Keratinocyte (primary cell): ENCODE measurements around the gene GCNT2. TPM values are rescaled to one million over a fixed set of nuclear protein-coding genes. Genes with fewer than 3 reads are reported as not detected.

Experiments
- DNase-seq: peaks from one replicate; pipeline ENCODE4 v3.0.0-alpha.2; 2011; ENCODE audit warnings: low read depth, missing footprints, low spot score
- FAIRE-seq: peaks from 2 replicates; lab custom pipeline; 2011; peaks lifted over from hg19 to GRCh38; lab: Jason Lieb, UNC
- H2AFZ ChIP-seq: 2 replicates; pipeline ENCODE4 v1.6.0; 2012; ENCODE audit warnings: low read length, control low read depth, inconsistent platforms; ENCODE audit not compliant: control insufficient read depth
- H3K27ac ChIP-seq: 2 replicates; pipeline ENCODE4 v1.5.1; 2011; ENCODE audit warnings: low read length; ENCODE audit not compliant: control insufficient read depth, insufficient read depth
- H3K27me3 ChIP-seq: 3 replicates; pipeline ENCODE4 v1.6.0; 2011; ENCODE audit warnings: low read length; ENCODE audit not compliant: control insufficient read depth, insufficient read depth; ENCODE audit errors: extremely low read depth
- H3K36me3 ChIP-seq, 2 experiments: 2 replicates in 1 of 2; 3 replicates in 1 of 2; pipeline ENCODE4 v1.5.1; 2011; ENCODE audit warnings: low read length in 2 of 2, mild to moderate bottlenecking in 1 of 2; ENCODE audit not compliant: control insufficient read depth in 2 of 2, insufficient read depth in 2 of 2; ENCODE audit errors: extremely low read depth in 1 of 2
- H3K4me1 ChIP-seq: 3 replicates; pipeline ENCODE4 v1.5.1; 2011; ENCODE audit warnings: low read length; ENCODE audit not compliant: control insufficient read depth, insufficient read depth; ENCODE audit errors: extremely low read depth
- H3K4me2 ChIP-seq: 3 replicates; pipeline ENCODE4 v1.6.0; 2011; ENCODE audit warnings: low read depth, low read length; ENCODE audit not compliant: control insufficient read depth, insufficient read depth; ENCODE audit errors: extremely low read depth
- H3K4me3 ChIP-seq, 3 experiments: fragments of 200-600 bp in 1 of 3; sonication (generic) in 1 of 3; 2 replicates in 2 of 3; 3 replicates in 1 of 3; pipeline ENCODE4 v1.5.1; 2011 to 2016; ENCODE audit warnings: low read length in 3 of 3, mild to moderate bottlenecking in 3 of 3, control low read depth in 2 of 3, inconsistent platforms in 1 of 3, low read depth in 1 of 3, mixed read lengths in 1 of 3, mixed run types in 1 of 3, moderate library complexity in 1 of 3; ENCODE audit not compliant: control insufficient read depth in 2 of 3, insufficient read depth in 2 of 3; ENCODE audit errors: extremely low read depth in 1 of 3
- H3K79me2 ChIP-seq: 2 replicates; pipeline ENCODE4 v1.6.0; 2012; ENCODE audit warnings: low read length; ENCODE audit not compliant: control insufficient read depth, insufficient read depth
- H3K9ac ChIP-seq: 3 replicates; pipeline ENCODE4 v1.6.0; 2011; ENCODE audit warnings: low read length; ENCODE audit not compliant: control insufficient read depth, insufficient read depth; ENCODE audit errors: extremely low read depth
- H3K9me1 ChIP-seq: 3 replicates; pipeline ENCODE4 v1.6.0; 2011; ENCODE audit warnings: low read length; ENCODE audit not compliant: control insufficient read depth, insufficient read depth; ENCODE audit errors: extremely low read depth
- H3K9me3 ChIP-seq: 2 replicates; pipeline ENCODE4 v1.5.1; 2012; ENCODE audit warnings: low read depth, low read length; ENCODE audit not compliant: control insufficient read depth
- H4K20me1 ChIP-seq: 3 replicates; pipeline ENCODE4 v1.6.0; 2011; ENCODE audit warnings: low read length; ENCODE audit not compliant: control insufficient read depth, insufficient read depth; ENCODE audit errors: extremely low read depth
- EZH2 ChIP-seq: IDR thresholded peaks from one replicate; pipeline ENCODE4 v1.6.1; 2012; ENCODE audit warnings: inconsistent platforms, mild to moderate bottlenecking, low read length, moderate library complexity
- dilution Hi-C: fragments of 300-500 bp; cut with MboI; formaldehyde crosslinking; loops from one replicate; pipeline ENCODE4 v1.7.0; 2020; ENCODE audit warnings: low sequenced_read_pairs; ENCODE audit not compliant: extremely low pct_ligation_motif_present
- polyA plus RNA-seq, 5 experiments: library from polyadenylated mRNA; depleted of rRNA in 3 of 5; stranded (reverse) in 3 of 5; stranded (forward) in 1 of 5; unstranded in 1 of 5; fragments of >200 nt; gene quantifications; 1 replicate in 1 of 5; 2 replicates in 3 of 5; 3 replicates in 1 of 5; pipeline versions ENCODE4 v1.2.1 to v1.2.3, GENCODE V29; 2011 to 2012; ENCODE audit warnings: missing spikeins in 2 of 5, low read depth in 1 of 5, low replicate concordance in 1 of 5
- TF ChIP-seq, protein P1 (sequence below), 3 experiments: IDR thresholded peaks in 1 of 3; conservative IDR thresholded peaks in 1 of 3; optimal IDR thresholded peaks in 1 of 3; 2 replicates in 2 of 3; 3 replicates in 1 of 3; pipeline versions ENCODE3 to v1.5.1; 2011; ENCODE audit warnings: low read length in 3 of 3, mild to moderate bottlenecking in 3 of 3, moderate library complexity in 2 of 3, control low read depth in 1 of 3, inconsistent platforms in 1 of 3; ENCODE audit not compliant: insufficient read depth in 2 of 3; ENCODE audit errors: extremely low read depth in 1 of 3

GCNT2 gene
- polyA plus RNA-seq, 1 donor (not counting 4 experiments of a cell fraction or from before 2014, with no cell fraction given), result 7.3 TPM

DNA sequence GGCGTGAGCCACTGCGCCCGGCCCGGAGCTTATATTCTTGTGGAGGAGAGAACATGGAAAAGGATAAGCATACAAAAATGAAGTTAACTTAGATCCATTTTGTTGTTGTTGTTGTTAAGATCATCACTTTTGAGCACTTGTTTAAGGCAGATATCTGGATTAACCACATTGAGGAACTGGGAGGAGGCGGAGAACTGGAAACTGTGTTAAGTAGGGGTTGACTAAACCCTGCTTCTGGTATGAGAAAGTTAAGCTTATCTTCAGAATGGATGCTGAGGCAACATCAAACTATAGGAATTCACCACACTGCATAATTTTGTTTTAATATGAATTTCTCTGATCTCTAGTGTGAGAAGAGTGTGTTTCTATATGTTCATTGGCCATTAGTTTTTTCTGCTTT lies 57.6 kb downstream of the GCNT2 start:
- no peaks in the 10 kb centered on the region for H3K27me3 ChIP-seq
- no peak overlapping the region for H3K9ac ChIP-seq
- H3K36me3 ChIP-seq, result peaks cover 0 to 1% of the 10 kb centered on the region in 2 experiments
- DNase-seq (no peak), FAIRE-seq (no peak)
- TF ChIP-seq, protein P1, sequence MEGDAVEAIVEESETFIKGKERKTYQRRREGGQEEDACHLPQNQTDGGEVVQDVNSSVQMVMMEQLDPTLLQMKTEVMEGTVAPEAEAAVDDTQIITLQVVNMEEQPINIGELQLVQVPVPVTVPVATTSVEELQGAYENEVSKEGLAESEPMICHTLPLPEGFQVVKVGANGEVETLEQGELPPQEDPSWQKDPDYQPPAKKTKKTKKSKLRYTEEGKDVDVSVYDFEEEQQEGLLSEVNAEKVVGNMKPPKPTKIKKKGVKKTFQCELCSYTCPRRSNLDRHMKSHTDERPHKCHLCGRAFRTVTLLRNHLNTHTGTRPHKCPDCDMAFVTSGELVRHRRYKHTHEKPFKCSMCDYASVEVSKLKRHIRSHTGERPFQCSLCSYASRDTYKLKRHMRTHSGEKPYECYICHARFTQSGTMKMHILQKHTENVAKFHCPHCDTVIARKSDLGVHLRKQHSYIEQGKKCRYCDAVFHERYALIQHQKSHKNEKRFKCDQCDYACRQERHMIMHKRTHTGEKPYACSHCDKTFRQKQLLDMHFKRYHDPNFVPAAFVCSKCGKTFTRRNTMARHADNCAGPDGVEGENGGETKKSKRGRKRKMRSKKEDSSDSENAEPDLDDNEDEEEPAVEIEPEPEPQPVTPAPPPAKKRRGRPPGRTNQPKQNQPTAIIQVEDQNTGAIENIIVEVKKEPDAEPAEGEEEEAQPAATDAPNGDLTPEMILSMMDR (optimal IDR thresholded peaks at IDR 0.05 in 1 of 3, IDR thresholded peaks at IDR 0.05 in 1 of 3, conservative IDR thresholded peaks at IDR 0.05 in 1 of 3; ENCODE audit: extremely low read depth in 1 of 3, insufficient read depth in 2 of 3, low read length in 3 of 3), result no peak
- no peak for TF ChIP-seq EZH2
- H3K79me2 ChIP-seq, result no peaks in the 10 kb centered on the region
- no peak overlapping the region for H2AFZ ChIP-seq
- no peaks in the 10 kb centered on the region for H3K9me1 ChIP-seq
- no peak overlapping the region for H3K27ac ChIP-seq
- no peak overlapping the region for H3K4me3 ChIP-seq
- dilution Hi-C loops, result no loop called here
- no peaks in the 10 kb centered on the region for H4K20me1 ChIP-seq
- peaks cover 11% of the 10 kb centered on the region for H3K4me1 ChIP-seq
- no peak overlapping the region for H3K4me2 ChIP-seq
- no peaks in the 10 kb centered on the region for H3K9me3 ChIP-seq

DNA sequence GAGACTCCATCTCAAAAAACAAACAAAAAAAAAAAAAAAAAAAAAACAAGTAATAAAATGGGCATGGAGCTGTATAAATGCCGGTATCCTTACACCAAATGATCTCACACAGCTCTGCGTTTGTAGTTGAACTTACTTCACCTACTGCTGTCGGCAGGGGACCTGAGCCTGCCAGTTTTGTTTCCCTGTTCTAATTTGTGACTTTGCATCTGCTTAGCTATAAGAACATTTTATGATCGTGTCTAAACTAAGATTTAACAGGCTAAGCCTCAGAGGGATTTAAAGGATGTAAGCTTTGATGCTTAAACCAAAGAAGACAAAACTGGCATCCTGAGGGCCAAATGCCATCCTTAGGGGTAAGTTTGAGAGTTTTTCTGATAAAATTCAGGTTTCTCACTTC lies 58.7 kb downstream of the GCNT2 start:
- dilution Hi-C loops, result no loop called here
- FAIRE-seq, result no peak
- Histone ChIP-seq H3K9ac (no peak overlapping the region), H4K20me1 (no peaks in the 10 kb centered on the region), H3K4me3 (no peak overlapping the region), H3K27ac (no peak overlapping the region), H3K4me2 (no peak overlapping the region), H3K36me3 (peaks cover 0 to 1% of the 10 kb centered on the region in 2 experiments), H3K27me3 (no peaks in the 10 kb centered on the region), H3K79me2 (no peaks in the 10 kb centered on the region), H3K4me1 (peaks cover 12% of the 10 kb centered on the region), H3K9me3 (no peaks in the 10 kb centered on the region), H3K9me1 (no peaks in the 10 kb centered on the region), H2AFZ (no peak overlapping the region)
- no peak for DNase-seq
- TF ChIP-seq EZH2, result no peak
- TF ChIP-seq, protein P1 (optimal IDR thresholded peaks at IDR 0.05 in 1 of 3, IDR thresholded peaks at IDR 0.05 in 1 of 3, conservative IDR thresholded peaks at IDR 0.05 in 1 of 3; ENCODE audit: extremely low read depth in 1 of 3, insufficient read depth in 2 of 3, low read length in 3 of 3), result no peak
